ENCODE results near the gene HCN2. TPM values are rescaled to one million over a fixed set of nuclear protein-coding genes. Genes with fewer than 3 reads are reported as not detected.

Gene HCN2
- total and polyA plus RNA-seq, 9 of the 15 experiments (the other 6 are each of a cell fraction or from before 2014, with no cell fraction given) = 0.29 to 4.2 (median 0.82) TPM; not detected in 2

- no peak for TF ChIP-seq RBBP5 (IDR thresholded peaks at IDR 0.05; ENCODE audit: borderline replicate concordance, insufficient read depth, low read length, poor library complexity, severe bottlenecking)
- TF ChIP-seq ZNF551 (CRISPR knock-in tag; IDR thresholded peaks at IDR 0.05) = no peak
- TF ChIP-seq SIN3B (IDR thresholded peaks at IDR 0.05; ENCODE audit: low read depth) = no peak; the same call in 1 of the 2 replicates
- TF ChIP-seq AFF1 (IDR thresholded peaks at IDR 0.05; ENCODE audit: low read depth in 1 of 2, partially characterized antibody in 2 of 2) = peak in 1 of 2 experiments; percentile 74
- peak; percentile 57; the same call in 1 of the 2 replicates for TF ChIP-seq ZNF592 (IDR thresholded peaks at IDR 0.05)
- TF ChIP-seq SMAD2 (IDR thresholded peaks at IDR 0.05; ENCODE audit: low read depth, low read length) = no peak
- no peak for TF ChIP-seq ZBTB8A (IDR thresholded peaks at IDR 0.05; ENCODE audit: partially characterized antibody)
- peak; percentile 98 for TF ChIP-seq GATA2 (CRISPR knock-in tag; IDR thresholded peaks at IDR 0.05)
- no peak; a peak in 1 of 4 replicates for TF ChIP-seq BCLAF1 (IDR thresholded peaks at IDR 0.05; ENCODE audit: borderline replicate concordance in 1 of 2, control insufficient read depth in 1 of 2, low read depth in 2 of 2, low read length in 1 of 2)
- peak; percentile 59; the same call in 1 of the 2 replicates for TF ChIP-seq MEF2A (IDR thresholded peaks at IDR 0.05; ENCODE audit: control insufficient read depth, low read depth, low read length)
- no peak for TF ChIP-seq OTX1 (CRISPR knock-in tag; IDR thresholded peaks at IDR 0.05)
- TF ChIP-seq PREB (CRISPR knock-in tag; IDR thresholded peaks at IDR 0.05) = no peak
These were observed 14.8 kb upstream of the HCN2 start (continued) for GRCh38 chr19:574658-575526.
